ENCODE measurements around the gene SULT1C4. TPM values are rescaled to one million over a fixed set of nuclear protein-coding genes. Genes with fewer than 3 reads are reported as not detected.

Gene SULT1C4
- total and polyA plus RNA-seq, 3 donors from 2014 or later: 0.63 to 3.5 (median 1.1) TPM

- no peak for DNase-seq
- Histone ChIP-seq H3K4me1 (no peaks in the 10 kb centered on the region), H3K36me3 (ENCODE audit: low read depth, missing control alignments) (no peaks in the 10 kb centered on the region), H3K4me3 (no peak overlapping the region), H3K27ac (no peak overlapping the region), H3K9me3 (no peaks in the 10 kb centered on the region), H3K27me3 (no peaks in the 10 kb centered on the region)
- TF ChIP-seq CTCF (IDR thresholded peaks at IDR 0.05) (no peak), POLR2A (IDR thresholded peaks at IDR 0.05) (no peak)
- WGBS, 2 donors: 82 to 94% methylated on average over 2 of the region's 2 CpGs
- intact Hi-C loops (cut with DNase I; ENCODE audit: low total_unique reads): no loop called here
Observed at GRCh38 chr2:108417254-108417653, 39.5 kb downstream of the SULT1C4 start.

GRCh38 chr2:108418416-108418815 lies 40.7 kb downstream of the SULT1C4 start:
- Histone ChIP-seq H3K27ac (no peak overlapping the region), H3K27me3 (no peaks in the 10 kb centered on the region), H3K9me3 (no peaks in the 10 kb centered on the region), H3K36me3 (ENCODE audit: low read depth, missing control alignments) (no peaks in the 10 kb centered on the region), H3K4me3 (no peak overlapping the region), H3K4me1 (no peaks in the 10 kb centered on the region)
- intact Hi-C loops (cut with DNase I; ENCODE audit: low total_unique reads): no loop called here
- DNase-seq: no peak
- no peak for TF ChIP-seq POLR2A (IDR thresholded peaks at IDR 0.05)
- no peak for TF ChIP-seq CTCF (IDR thresholded peaks at IDR 0.05)
- 76 to 81% methylated on average over 4 of the region's 4 CpGs for WGBS, 2 donors

- 91 to 100% methylated on average over 1 of the region's 1 CpG for WGBS, 2 donors
Observed at GRCh38 chr2:108423067-108423466, 45.3 kb downstream of the SULT1C4 start.

GRCh38 chr2:108423502-108424251 lies 45.9 kb downstream of the SULT1C4 start:
- intact Hi-C loops (cut with DNase I; ENCODE audit: low total_unique reads): no loop called here
- DNase-seq: no peak
- Histone ChIP-seq H3K9me3 (no peaks in the 10 kb centered on the region), H3K27ac (no peak overlapping the region), H3K27me3 (no peaks in the 10 kb centered on the region), H3K36me3 (ENCODE audit: low read depth, missing control alignments) (no peaks in the 10 kb centered on the region), H3K4me3 (no peak overlapping the region), H3K4me1 (no peaks in the 10 kb centered on the region)
- TF ChIP-seq CTCF (IDR thresholded peaks at IDR 0.05) (no peak), POLR2A (IDR thresholded peaks at IDR 0.05) (no peak)
- WGBS, 2 donors: 79 to 86% methylated on average over 6 to 8 of the region's 8 CpGs

More at GRCh38 chr2:108423067-108423466, 45.3 kb downstream of the SULT1C4 start:
- Histone ChIP-seq H3K27ac (no peak overlapping the region), H3K4me3 (no peak overlapping the region), H3K27me3 (no peaks in the 10 kb centered on the region), H3K36me3 (ENCODE audit: low read depth, missing control alignments) (no peaks in the 10 kb centered on the region), H3K9me3 (no peaks in the 10 kb centered on the region), H3K4me1 (no peaks in the 10 kb centered on the region)
- intact Hi-C loops (cut with DNase I; ENCODE audit: low total_unique reads): no loop called here
- DNase-seq: no peak
- TF ChIP-seq CTCF (IDR thresholded peaks at IDR 0.05): no peak
- no peak for TF ChIP-seq POLR2A (IDR thresholded peaks at IDR 0.05)
